Gastroesophageal sphincter (tissue), 3 donors: ENCODE results near the gene FAT1.

Experiments
- CTCF ChIP-seq, 4 experiments: fragments of 200-600 bp in 2 of 4; fragments of 450-650 bp in 2 of 4; sonication (generic) in 1 of 4; IDR thresholded peaks; one replicate each; pipeline ENCODE4 v1.5.1; 2017 to 2019; ENCODE audit warnings: antibody characterized with exemption in 4 of 4, mild to moderate bottlenecking in 2 of 4, moderate library complexity in 2 of 4
- POLR2A ChIP-seq, 2 donors: fragments of 450-650 bp; IDR thresholded peaks; one replicate each; pipeline ENCODE4 v1.6.1; 2017; ENCODE audit warnings: antibody characterized with exemption in 2 of 2, mild to moderate bottlenecking in 2 of 2, moderate library complexity in 1 of 2
- POLR2AphosphoS5 ChIP-seq: sonication (generic); formaldehyde crosslinking; IDR thresholded peaks from one replicate; pipeline ENCODE4 v1.6.1; 2017; ENCODE audit warnings: antibody characterized with exemption

- TF ChIP-seq POLR2A (IDR thresholded peaks at IDR 0.05) (no peak), CTCF (IDR thresholded peaks at IDR 0.05) (no peak), POLR2AphosphoS5 (no peak)
Measured at GRCh38 chr4:186593587-186593973, 130.1 kb downstream of the FAT1 start.
